ENCODE results near the gene SLC25A48. TPM values are rescaled to one million over a fixed set of nuclear protein-coding genes. Genes with fewer than 3 reads are reported as not detected.

The SLC25A48 gene
- not detected in 2 replicates for polyA plus RNA-seq (2014; cell fraction: cytosol; rRNA removed)
- not detected in 2 replicates for polyA plus RNA-seq (2014; cell fraction: nucleus; rRNA removed)

DNA sequence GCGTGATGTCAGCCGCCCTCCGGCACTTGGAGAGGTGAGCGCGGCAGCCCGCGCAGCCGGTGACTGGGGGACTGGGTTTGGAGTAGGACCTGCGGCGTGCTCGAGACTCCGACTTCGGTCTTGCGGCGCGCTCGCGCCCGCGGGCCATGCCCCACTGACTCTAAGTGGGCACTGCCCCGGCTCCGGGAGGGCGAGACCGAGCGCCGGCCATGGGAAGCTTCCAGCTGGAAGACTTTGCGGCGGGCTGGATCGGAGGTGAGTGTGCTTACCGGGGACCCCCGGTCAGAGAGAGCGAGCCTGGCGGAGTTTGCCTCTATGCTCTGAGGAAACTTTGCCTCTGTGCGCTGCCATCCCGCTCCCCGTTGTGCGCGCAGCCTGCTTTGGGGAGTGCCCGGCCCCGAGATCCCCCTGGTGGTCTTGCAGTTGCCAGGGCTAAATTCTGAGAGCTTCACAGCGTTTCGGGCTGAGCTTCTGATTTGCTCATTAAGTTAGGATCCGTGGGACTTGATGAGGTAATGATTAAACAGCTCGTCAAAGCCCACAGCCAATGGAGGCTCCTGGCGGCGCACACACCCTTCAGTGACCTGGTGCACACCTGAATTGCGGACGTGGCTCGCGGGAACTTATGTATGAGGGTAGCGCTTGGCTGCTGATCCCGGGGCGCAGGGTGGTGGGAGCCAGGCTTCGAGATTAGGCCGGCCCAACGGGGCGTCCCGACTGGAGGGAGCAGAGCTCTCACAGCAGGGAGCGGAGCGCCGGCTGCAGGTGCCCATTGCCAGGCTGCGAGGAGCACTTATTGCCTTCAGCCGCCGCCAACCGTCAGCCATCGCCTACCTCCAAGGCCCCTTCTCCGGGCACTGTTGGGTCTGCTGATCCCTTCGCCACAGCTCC, at the start of gene SLC25A48:
Gene SLC25A48, plus strand, starts transcription at position 25 of the 891 bp plus-strand sequence. Its CDS starts 185 bp downstream, at position 210.
- DNase-seq (ENCODE audit: low spot score): peak; percentile 47

- DNase-seq (ENCODE audit: low spot score): no peak
Observed at GRCh38 chr5:135800656-135801055, 33.8 kb upstream of the SLC25A48 start.

- DNase-seq (ENCODE audit: low spot score): peak; percentile 37
Observed at GRCh38 chr5:135810188-135810943, 24.1 kb upstream of the SLC25A48 start.

DNA sequence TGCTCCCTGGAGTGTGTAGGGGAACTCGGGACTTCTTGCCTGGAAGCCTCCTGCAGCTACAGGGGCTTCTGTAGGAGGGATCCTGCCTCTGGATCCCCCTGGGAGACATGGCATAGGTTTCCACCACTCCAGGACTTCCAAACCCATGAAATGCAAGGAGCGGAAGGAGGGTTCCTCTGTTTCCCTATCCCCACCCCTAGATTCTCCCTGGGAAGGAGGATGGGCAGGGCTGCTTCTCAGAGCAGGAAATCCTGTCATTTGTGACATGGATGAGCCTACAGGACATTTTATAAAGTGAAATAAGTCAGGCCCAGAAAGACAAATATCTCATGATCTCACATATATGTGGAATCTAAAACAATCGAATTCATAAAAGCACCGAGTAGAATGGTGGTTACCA, 23.5 kb upstream of the SLC25A48 start:
- DNase-seq (ENCODE audit: low spot score): no peak

- DNase-seq (ENCODE audit: low spot score): no peak
Observed at GRCh38 chr5:135813758-135814157, 20.7 kb upstream of the SLC25A48 start.

GRCh38 chr5:135814316-135814715, 20.1 kb upstream of the SLC25A48 start:
- DNase-seq (ENCODE audit: low spot score): no peak

DNA sequence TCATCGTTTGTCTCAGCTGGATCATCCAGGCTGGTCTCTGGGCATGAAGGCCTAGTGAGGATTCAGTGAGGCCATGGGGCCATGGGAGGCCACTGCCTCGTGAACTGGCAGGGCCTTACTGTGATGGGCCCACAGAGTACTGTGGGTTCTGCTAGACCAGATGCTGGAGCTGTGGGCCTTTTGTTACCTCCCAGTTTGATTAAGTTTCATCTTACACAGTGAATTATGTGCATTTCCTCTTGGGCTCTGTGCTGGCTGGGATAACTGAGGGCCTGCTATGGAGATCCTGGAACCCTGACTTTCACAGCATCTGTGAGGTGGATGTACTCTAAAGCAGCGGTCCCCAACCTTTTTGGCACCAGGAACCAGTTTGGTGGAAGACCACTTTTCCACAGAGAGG, 19.7 kb upstream of the SLC25A48 start:
- no peak for DNase-seq (ENCODE audit: low spot score)

DNA sequence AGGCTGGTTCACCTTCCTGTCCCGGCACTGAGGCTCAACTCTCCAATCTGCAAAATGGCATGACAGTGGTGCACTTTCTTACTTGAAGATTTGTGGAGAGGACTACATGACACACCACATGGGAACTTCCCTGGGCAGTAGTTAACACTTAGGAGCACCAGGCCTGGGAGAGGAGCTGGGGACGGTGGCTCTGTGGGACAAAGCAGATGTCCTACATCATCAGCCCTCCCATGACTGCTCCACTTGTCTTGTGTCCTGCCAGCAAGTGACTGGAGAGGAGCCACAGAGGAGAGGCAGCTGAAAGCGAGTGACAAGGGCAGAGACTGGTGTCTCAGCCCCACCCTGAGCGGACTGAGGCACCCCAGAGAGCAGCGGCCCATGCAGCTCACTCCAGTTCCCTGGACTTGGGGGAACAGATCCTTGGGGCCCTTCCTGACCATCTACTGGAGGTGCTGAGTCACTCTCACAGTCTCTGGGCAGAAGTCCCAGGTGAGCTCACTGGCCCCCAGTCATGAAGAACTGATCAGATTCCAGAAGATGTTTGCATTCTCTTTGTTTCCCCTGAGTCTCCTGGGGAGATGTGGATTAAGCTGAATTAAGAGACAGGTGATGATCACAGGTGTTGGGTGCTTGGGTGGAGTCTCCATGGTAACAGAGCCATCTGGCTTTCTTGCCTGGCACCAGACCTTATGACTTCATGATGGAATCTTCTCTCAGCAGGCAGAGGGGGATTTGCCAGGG, 13.2 kb upstream of the SLC25A48 start:
- no peak for DNase-seq (ENCODE audit: low spot score)

GRCh38 chr5:135821802-135822201, 12.7 kb upstream of the SLC25A48 start:
- no peak for DNase-seq (ENCODE audit: low spot score)

DNA sequence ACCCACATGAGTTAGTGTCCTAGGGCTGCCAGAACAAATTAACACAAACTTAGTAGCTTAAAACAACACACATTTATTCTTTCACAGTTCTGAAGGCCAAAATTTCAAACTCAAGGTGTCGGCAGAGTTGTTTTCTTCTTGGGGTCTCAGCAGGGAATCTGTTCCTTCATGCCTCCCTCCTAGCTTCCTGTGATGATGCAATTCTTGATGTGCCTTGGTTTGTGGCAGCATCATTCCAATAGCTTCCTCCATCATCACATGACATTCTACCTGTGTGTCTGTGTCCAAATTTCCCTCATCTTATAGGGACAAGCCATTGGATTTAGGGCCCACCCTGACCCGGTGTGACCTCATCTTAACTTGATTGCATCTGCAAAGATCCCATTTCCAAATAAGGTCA, 12.2 kb upstream of the SLC25A48 start:
- no peak for DNase-seq (ENCODE audit: low spot score)

- no peak for DNase-seq (ENCODE audit: low spot score)
Observed at GRCh38 chr5:135822959-135823358, 11.5 kb upstream of the SLC25A48 start.

DNA sequence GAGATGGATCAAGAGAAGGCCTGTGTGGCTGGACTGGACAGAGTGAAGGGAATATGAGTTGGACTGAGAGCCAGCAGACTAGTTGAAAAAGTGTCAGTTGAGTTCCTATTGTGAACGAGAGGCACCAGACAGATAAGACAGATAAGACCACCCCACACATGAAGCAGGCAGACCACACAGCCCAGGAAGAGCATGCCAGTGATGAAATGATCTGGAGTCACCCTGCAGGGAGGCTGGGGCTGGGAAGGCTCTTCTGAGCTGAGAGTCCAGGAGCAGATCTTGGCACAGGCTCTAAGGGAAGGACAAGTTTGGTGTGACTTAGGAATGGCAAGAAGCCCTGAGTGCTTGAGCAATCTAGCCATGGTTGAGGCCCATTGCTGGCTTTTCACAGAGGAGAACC, 10.6 kb upstream of the SLC25A48 start:
- DNase-seq (ENCODE audit: low spot score): no peak

- no peak for DNase-seq (ENCODE audit: low spot score)
Observed at GRCh38 chr5:135824541-135825041, 9.9 kb upstream of the SLC25A48 start.

- no peak for DNase-seq (ENCODE audit: low spot score)
Observed at GRCh38 chr5:135825373-135826220, 8.9 kb upstream of the SLC25A48 start.

- DNase-seq (ENCODE audit: low spot score): no peak
Observed at GRCh38 chr5:135826221-135826525, 8.3 kb upstream of the SLC25A48 start.

DNA sequence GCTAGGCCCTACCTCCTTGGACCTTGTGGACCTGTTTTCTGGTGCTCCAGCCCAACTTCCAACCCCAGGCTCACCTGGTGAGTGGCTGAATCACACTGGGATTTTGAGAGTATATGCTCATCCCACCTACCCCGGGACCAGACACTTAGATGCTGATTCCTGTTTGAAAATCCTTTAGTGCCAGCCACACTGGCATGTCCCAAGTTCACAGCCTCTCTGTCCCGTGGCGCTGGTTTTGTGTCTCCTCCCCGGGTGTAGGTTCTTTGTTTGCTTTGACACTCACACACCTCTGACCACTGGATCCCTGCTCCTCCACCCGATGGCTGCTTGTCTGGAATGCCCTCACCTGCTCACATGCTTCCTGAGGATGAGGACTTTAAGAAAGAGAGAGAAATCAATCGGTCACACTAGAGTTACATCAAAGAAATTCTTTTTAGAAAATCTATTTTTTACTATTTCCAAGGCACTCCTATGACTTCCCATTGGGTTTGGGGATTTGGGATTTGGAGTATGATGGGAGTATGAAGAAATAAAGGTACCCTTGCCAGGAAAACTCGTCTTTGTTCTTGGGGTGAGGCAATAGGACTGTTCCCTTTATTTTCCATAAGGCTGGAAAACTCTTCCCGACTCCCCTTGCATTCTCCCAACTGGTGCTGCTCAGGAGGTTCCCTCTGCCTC, 7.3 kb upstream of the SLC25A48 start:
- no peak for DNase-seq (ENCODE audit: low spot score)

- DNase-seq (ENCODE audit: low spot score): no peak
Observed at GRCh38 chr5:135827965-135828781, 6.3 kb upstream of the SLC25A48 start.

- no peak for DNase-seq (ENCODE audit: low spot score)
Observed at GRCh38 chr5:135828782-135829127, 5.7 kb upstream of the SLC25A48 start.

- DNase-seq (ENCODE audit: low spot score): no peak
Observed at GRCh38 chr5:135829179-135829578, 5.3 kb upstream of the SLC25A48 start.

Measured in SK-N-DZ (cell line).